Hepatocyte (in vitro differentiated cells): ENCODE results near the gene PDZRN4.

Source experiments
- CTCF ChIP-seq: fragments of 200-600 bp; sonication (generic); IDR thresholded peaks from 2 replicates; pipeline ENCODE4 v1.5.1; 2016; ENCODE audit warnings: antibody characterized with exemption, mild to moderate bottlenecking; ENCODE audit not compliant: poor library complexity
- EZH2 ChIP-seq: fragments of 200-600 bp; sonication (generic); IDR thresholded peaks from 2 replicates; pipeline ENCODE4 v1.6.1; 2016; ENCODE audit warnings: antibody characterized with exemption, mild to moderate bottlenecking, borderline replicate concordance
- EZH2phosphoT487 ChIP-seq: fragments of 200-600 bp; sonication (generic); IDR thresholded peaks from one replicate; pipeline ENCODE4 v1.6.1; 2018; ENCODE audit warnings: antibody characterized with exemption, mild to moderate bottlenecking, low read depth, moderate library complexity; ENCODE audit not compliant: unreplicated experiment, severe bottlenecking

- TF ChIP-seq CTCF (no peak), EZH2phosphoT487 (no peak), EZH2 (no peak)
These were observed 48.0 kb upstream of the PDZRN4 start for GRCh38 chr12:41140117-41140516.
